22Rv1 (cell line): ENCODE measurements around the gene TREML2.

Experiments
- H3K27ac ChIP-seq: fragments of 450-650 bp; 2 replicates; pipeline ENCODE4 v1.5.1; 2017
- ZFX ChIP-seq: fragments of 450-650 bp; IDR thresholded peaks from 2 replicates; pipeline ENCODE4 v1.6.1; 2017; ENCODE audit warnings: antibody characterized with exemption, borderline replicate concordance
- TF ChIP-seq, protein P1 (sequence below): fragments of 450-650 bp; IDR thresholded peaks from 2 replicates; pipeline ENCODE4 v1.5.1; 2017; ENCODE audit warnings: mild to moderate bottlenecking

Gene TREML2

DNA sequence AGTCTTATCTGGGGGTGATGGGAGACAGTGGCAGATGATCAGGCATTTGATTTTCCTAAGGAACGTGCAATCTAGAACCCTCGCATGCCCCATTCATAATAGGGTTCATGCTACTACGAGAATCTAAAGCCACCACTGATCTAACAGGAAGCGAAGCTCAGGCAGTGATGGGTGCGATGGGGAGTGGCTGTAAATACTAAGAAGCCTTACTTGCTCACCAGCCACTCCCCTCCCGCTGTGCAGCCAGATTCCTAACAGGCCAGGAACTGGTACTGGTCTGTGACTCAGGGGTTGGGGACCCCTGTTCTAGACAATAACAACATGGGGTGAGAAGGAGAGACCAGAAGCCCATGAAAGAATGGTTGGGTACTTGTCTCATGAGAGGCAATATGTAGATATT, 31.7 kb upstream of the TREML2 start:
- H3K27ac ChIP-seq: no peak overlapping the region
- no peak for TF ChIP-seq ZFX

GRCh38 chr6:41231246-41231645, 30.3 kb upstream of the TREML2 start:
- TF ChIP-seq ZFX: no peak
- TF ChIP-seq, protein P1, sequence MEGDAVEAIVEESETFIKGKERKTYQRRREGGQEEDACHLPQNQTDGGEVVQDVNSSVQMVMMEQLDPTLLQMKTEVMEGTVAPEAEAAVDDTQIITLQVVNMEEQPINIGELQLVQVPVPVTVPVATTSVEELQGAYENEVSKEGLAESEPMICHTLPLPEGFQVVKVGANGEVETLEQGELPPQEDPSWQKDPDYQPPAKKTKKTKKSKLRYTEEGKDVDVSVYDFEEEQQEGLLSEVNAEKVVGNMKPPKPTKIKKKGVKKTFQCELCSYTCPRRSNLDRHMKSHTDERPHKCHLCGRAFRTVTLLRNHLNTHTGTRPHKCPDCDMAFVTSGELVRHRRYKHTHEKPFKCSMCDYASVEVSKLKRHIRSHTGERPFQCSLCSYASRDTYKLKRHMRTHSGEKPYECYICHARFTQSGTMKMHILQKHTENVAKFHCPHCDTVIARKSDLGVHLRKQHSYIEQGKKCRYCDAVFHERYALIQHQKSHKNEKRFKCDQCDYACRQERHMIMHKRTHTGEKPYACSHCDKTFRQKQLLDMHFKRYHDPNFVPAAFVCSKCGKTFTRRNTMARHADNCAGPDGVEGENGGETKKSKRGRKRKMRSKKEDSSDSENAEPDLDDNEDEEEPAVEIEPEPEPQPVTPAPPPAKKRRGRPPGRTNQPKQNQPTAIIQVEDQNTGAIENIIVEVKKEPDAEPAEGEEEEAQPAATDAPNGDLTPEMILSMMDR: no peak
- H3K27ac ChIP-seq: no peak overlapping the region

DNA sequence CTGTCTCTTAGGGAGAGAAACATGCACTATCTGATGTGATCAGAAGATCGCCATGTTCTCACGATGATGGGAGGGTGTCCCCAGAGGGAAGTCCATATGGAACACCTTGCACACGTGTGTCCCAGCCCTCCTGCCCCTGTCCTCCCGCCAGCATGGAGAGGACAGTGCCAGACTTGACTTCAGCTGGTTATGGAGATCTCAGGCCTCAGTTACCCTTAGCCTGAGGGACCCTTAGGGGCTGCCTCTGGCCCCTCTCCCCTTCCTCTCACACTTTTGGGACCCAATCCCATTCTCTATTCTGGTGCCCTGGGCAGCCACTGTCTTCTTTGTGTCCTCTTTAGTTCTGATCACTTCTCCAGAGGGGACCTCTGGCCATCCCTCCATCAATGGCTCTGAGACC, 28.8 kb upstream of the TREML2 start:
- H3K27ac ChIP-seq: no peak overlapping the region
- TF ChIP-seq, protein P1: no peak
- TF ChIP-seq ZFX: no peak

GRCh38 chr6:41228616-41229015, 27.7 kb upstream of the TREML2 start:
- TF ChIP-seq, protein P1: no peak
- no peak for TF ChIP-seq ZFX
- H3K27ac ChIP-seq: no peak overlapping the region

DNA sequence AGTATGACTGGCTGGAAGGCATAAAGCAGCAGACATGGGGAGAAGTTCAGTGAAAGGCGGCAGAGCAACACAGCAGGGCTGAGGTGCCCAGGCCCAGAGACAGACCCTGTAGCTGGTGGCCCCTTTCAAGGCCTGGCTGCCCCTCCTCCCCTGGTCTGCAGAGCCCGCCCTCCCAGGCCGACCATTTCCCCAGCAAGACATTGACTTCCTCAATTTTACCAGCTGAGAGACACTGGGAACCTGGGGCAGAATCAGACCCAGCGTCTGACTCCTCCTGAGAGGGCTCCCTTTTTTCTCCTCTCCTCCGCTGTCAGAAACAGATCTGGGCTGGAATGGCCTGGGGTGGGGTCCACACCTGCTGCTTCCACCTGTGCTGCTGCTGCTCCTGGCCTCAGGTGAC, 27.1 kb upstream of the TREML2 start, which contains the start of gene TREML4:
Gene TREML4 (plus strand): TSS at position 254 of the 400 bp plus-strand sequence. CDS start 79 bp downstream, at position 333.
- TF ChIP-seq, protein P1: no peak
- no peak for TF ChIP-seq ZFX
- H3K27ac ChIP-seq: no peak within 1 kb of the TSS

GRCh38 chr6:41226752-41227151, 25.8 kb upstream of the TREML2 start:
- TF ChIP-seq ZFX: no peak
- TF ChIP-seq, protein P1: no peak
- H3K27ac ChIP-seq: no peak overlapping the region

GRCh38 chr6:41224800-41225199, 23.9 kb upstream of the TREML2 start:
- TF ChIP-seq, protein P1: no peak
- TF ChIP-seq ZFX: no peak
- no peak overlapping the region for H3K27ac ChIP-seq

DNA sequence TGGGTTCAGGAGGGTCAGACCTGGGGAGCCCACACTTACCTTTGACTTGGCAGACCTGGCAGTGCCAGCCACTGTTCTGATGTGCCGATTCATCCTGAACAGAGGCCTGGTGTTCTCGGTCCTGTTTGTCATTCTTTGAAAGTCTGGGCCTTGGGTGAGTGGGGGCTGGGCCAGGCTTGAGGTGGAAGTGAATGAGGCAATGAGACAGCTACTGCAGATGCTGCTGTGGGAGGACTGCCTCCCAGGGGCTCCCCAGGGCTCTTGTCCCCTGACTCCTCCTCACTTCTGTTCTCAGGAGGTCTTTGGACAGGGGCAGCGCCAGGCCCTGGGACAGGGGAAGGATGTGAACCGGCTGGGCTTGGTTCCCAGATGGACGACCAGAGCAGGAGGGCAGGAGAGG, 21.6 kb upstream of the TREML2 start:
- H3K27ac ChIP-seq: no peak overlapping the region
- TF ChIP-seq ZFX: no peak
- TF ChIP-seq, protein P1: no peak
